ENCODE measurements around the gene PPCS.

PPCS gene

GRCh38 chr1:42456010-42456753 lies at the start of gene PPCS, which contains the start of gene ZMYND12:
TSS of gene PPCS (plus strand) at chr1:42456543. CDS start at chr1:42456566, 23 bp downstream.
TSS of gene ZMYND12 (minus strand) at chr1:42456022. CDS start at chr1:42455997, 25 bp downstream.
- TF ChIP-seq GATA3 (IDR thresholded peaks at IDR 0.05; ENCODE audit: low read depth, low read length) (no peak), GATA2 (IDR thresholded peaks at IDR 0.05; ENCODE audit: low read depth, low read length) (no peak)

GRCh38 chr1:42414551-42415496 lies 41.5 kb upstream of the PPCS start:
- TF ChIP-seq GATA3 (IDR thresholded peaks at IDR 0.05; ENCODE audit: low read depth, low read length) (no peak), GATA2 (IDR thresholded peaks at IDR 0.05; ENCODE audit: low read depth, low read length) (no peak)

GRCh38 chr1:42417166-42417565 lies 39.2 kb upstream of the PPCS start:
- TF ChIP-seq GATA3 (IDR thresholded peaks at IDR 0.05; ENCODE audit: low read depth, low read length) (no peak), GATA2 (IDR thresholded peaks at IDR 0.05; ENCODE audit: low read depth, low read length) (no peak)

- TF ChIP-seq GATA2 (IDR thresholded peaks at IDR 0.05; ENCODE audit: low read depth, low read length) (no peak), GATA3 (IDR thresholded peaks at IDR 0.05; ENCODE audit: low read depth, low read length) (no peak)
These were observed 37.8 kb upstream of the PPCS start for GRCh38 chr1:42418516-42418915.

GRCh38 chr1:42419126-42419821 lies 37.1 kb upstream of the PPCS start:
- TF ChIP-seq GATA3 (IDR thresholded peaks at IDR 0.05; ENCODE audit: low read depth, low read length) (no peak), GATA2 (IDR thresholded peaks at IDR 0.05; ENCODE audit: low read depth, low read length) (no peak)

GRCh38 chr1:42420121-42420520 lies 36.2 kb upstream of the PPCS start:
- TF ChIP-seq GATA3 (IDR thresholded peaks at IDR 0.05; ENCODE audit: low read depth, low read length) (no peak), GATA2 (IDR thresholded peaks at IDR 0.05; ENCODE audit: low read depth, low read length) (no peak)

GRCh38 chr1:42420911-42421585 lies 35.3 kb upstream of the PPCS start:
- TF ChIP-seq GATA2 (IDR thresholded peaks at IDR 0.05; ENCODE audit: low read depth, low read length) (peak; percentile 75), GATA3 (IDR thresholded peaks at IDR 0.05; ENCODE audit: low read depth, low read length) (no peak)

GRCh38 chr1:42422737-42423136 lies 33.6 kb upstream of the PPCS start:
- TF ChIP-seq GATA3 (IDR thresholded peaks at IDR 0.05; ENCODE audit: low read depth, low read length) (no peak), GATA2 (IDR thresholded peaks at IDR 0.05; ENCODE audit: low read depth, low read length) (no peak)

GRCh38 chr1:42423681-42424080 lies 32.7 kb upstream of the PPCS start:
- TF ChIP-seq GATA3 (IDR thresholded peaks at IDR 0.05; ENCODE audit: low read depth, low read length) (no peak), GATA2 (IDR thresholded peaks at IDR 0.05; ENCODE audit: low read depth, low read length) (no peak)

- TF ChIP-seq GATA2 (IDR thresholded peaks at IDR 0.05; ENCODE audit: low read depth, low read length) = no peak
- no peak for TF ChIP-seq GATA3 (IDR thresholded peaks at IDR 0.05; ENCODE audit: low read depth, low read length)
These were observed 32.1 kb upstream of the PPCS start for GRCh38 chr1:42424201-42424600.

- no peak for TF ChIP-seq GATA2 (IDR thresholded peaks at IDR 0.05; ENCODE audit: low read depth, low read length)
- TF ChIP-seq GATA3 (IDR thresholded peaks at IDR 0.05; ENCODE audit: low read depth, low read length) = no peak
These were observed 29.1 kb upstream of the PPCS start for GRCh38 chr1:42427240-42427639.

- TF ChIP-seq GATA2 (IDR thresholded peaks at IDR 0.05; ENCODE audit: low read depth, low read length) (no peak), GATA3 (IDR thresholded peaks at IDR 0.05; ENCODE audit: low read depth, low read length) (no peak)
These were observed 26.7 kb upstream of the PPCS start for GRCh38 chr1:42429603-42430002.

All from SH-SY5Y (cell line).